Measurements from ENCODE around the gene TUT7. TPM values are rescaled to one million over a fixed set of nuclear protein-coding genes. Genes with fewer than 3 reads are reported as not detected.

TUT7 gene
- total and polyA plus RNA-seq, 2 experiments from 2014 or later: 21.4 to 23.8 TPM

- DNase-seq (ENCODE audit: low spot score): peak; percentile 92
- no peaks in the 10 kb centered on the region for H3K79me2 ChIP-seq (replicated peaks; ENCODE audit: insufficient read depth)
- Mint-ChIP-seq H3K36me3 (ENCODE audit: low read depth) (no peaks in the 10 kb centered on the region), H3K4me3 (peak overlapping the region; percentile 28; the same call in 2 of the 3 replicates), H3K4me1 (peaks cover 39% of the 10 kb centered on the region), H3K27ac (peak overlapping the region; percentile 96), H3K27me3 (ENCODE audit: insufficient read depth, low read depth, poor library complexity) (peaks cover 13% of the 10 kb centered on the region), H3K9me3 (no peaks in the 10 kb centered on the region; the same call in 2 of the 3 replicates)
- H3F3A ChIP-seq (replicated peaks; ENCODE audit: low read depth): no peaks in the 10 kb centered on the region
- H3K4me3 ChIP-seq: no peak overlapping the region
- no peak overlapping the region for H3K27ac ChIP-seq (ENCODE audit: low read depth)
- H3K9me2 ChIP-seq (ENCODE audit: insufficient read depth): no peaks in the 10 kb centered on the region
- no peaks in the 10 kb centered on the region for H3K27me3 ChIP-seq (ENCODE audit: insufficient read depth)
- H4K20me1 ChIP-seq (replicated peaks; ENCODE audit: insufficient read depth): no peaks in the 10 kb centered on the region
- H2AFZ ChIP-seq: no peak overlapping the region
- H3K4me1 ChIP-seq (ENCODE audit: insufficient read depth): peaks cover 23% of the 10 kb centered on the region
- H3K4me2 ChIP-seq: no peak overlapping the region
- no peaks in the 10 kb centered on the region for H3K36me3 ChIP-seq (ENCODE audit: insufficient read depth)
- TF ChIP-seq ZNF331 (CRISPR knock-in tag; IDR thresholded peaks at IDR 0.05; ENCODE audit: low read depth) (no peak), STAT1 (IDR thresholded peaks at IDR 0.05; ENCODE audit: unreplicated experiment) (no peak), NANOG (IDR thresholded peaks at IDR 0.05; ENCODE audit: borderline replicate concordance) (no peak), POLR2AphosphoS5 (IDR thresholded peaks at IDR 0.05; ENCODE audit: low read depth) (no peak), JUNB (IDR thresholded peaks at IDR 0.05; ENCODE audit: unreplicated experiment) (no peak), CREB1 (CRISPR knock-in tag; IDR thresholded peaks at IDR 0.05; ENCODE audit: low read depth) (peak; percentile 85), EZH2 (IDR thresholded peaks at IDR 0.05; ENCODE audit: low read depth, unreplicated experiment) (no peak)
- TF ChIP-seq, protein P1, sequence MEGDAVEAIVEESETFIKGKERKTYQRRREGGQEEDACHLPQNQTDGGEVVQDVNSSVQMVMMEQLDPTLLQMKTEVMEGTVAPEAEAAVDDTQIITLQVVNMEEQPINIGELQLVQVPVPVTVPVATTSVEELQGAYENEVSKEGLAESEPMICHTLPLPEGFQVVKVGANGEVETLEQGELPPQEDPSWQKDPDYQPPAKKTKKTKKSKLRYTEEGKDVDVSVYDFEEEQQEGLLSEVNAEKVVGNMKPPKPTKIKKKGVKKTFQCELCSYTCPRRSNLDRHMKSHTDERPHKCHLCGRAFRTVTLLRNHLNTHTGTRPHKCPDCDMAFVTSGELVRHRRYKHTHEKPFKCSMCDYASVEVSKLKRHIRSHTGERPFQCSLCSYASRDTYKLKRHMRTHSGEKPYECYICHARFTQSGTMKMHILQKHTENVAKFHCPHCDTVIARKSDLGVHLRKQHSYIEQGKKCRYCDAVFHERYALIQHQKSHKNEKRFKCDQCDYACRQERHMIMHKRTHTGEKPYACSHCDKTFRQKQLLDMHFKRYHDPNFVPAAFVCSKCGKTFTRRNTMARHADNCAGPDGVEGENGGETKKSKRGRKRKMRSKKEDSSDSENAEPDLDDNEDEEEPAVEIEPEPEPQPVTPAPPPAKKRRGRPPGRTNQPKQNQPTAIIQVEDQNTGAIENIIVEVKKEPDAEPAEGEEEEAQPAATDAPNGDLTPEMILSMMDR (conservative IDR thresholded peaks at IDR 0.05; ENCODE audit: low read depth in 2 of 2): peak; percentile 50 to 77
- TF ChIP-seq, protein P2, sequence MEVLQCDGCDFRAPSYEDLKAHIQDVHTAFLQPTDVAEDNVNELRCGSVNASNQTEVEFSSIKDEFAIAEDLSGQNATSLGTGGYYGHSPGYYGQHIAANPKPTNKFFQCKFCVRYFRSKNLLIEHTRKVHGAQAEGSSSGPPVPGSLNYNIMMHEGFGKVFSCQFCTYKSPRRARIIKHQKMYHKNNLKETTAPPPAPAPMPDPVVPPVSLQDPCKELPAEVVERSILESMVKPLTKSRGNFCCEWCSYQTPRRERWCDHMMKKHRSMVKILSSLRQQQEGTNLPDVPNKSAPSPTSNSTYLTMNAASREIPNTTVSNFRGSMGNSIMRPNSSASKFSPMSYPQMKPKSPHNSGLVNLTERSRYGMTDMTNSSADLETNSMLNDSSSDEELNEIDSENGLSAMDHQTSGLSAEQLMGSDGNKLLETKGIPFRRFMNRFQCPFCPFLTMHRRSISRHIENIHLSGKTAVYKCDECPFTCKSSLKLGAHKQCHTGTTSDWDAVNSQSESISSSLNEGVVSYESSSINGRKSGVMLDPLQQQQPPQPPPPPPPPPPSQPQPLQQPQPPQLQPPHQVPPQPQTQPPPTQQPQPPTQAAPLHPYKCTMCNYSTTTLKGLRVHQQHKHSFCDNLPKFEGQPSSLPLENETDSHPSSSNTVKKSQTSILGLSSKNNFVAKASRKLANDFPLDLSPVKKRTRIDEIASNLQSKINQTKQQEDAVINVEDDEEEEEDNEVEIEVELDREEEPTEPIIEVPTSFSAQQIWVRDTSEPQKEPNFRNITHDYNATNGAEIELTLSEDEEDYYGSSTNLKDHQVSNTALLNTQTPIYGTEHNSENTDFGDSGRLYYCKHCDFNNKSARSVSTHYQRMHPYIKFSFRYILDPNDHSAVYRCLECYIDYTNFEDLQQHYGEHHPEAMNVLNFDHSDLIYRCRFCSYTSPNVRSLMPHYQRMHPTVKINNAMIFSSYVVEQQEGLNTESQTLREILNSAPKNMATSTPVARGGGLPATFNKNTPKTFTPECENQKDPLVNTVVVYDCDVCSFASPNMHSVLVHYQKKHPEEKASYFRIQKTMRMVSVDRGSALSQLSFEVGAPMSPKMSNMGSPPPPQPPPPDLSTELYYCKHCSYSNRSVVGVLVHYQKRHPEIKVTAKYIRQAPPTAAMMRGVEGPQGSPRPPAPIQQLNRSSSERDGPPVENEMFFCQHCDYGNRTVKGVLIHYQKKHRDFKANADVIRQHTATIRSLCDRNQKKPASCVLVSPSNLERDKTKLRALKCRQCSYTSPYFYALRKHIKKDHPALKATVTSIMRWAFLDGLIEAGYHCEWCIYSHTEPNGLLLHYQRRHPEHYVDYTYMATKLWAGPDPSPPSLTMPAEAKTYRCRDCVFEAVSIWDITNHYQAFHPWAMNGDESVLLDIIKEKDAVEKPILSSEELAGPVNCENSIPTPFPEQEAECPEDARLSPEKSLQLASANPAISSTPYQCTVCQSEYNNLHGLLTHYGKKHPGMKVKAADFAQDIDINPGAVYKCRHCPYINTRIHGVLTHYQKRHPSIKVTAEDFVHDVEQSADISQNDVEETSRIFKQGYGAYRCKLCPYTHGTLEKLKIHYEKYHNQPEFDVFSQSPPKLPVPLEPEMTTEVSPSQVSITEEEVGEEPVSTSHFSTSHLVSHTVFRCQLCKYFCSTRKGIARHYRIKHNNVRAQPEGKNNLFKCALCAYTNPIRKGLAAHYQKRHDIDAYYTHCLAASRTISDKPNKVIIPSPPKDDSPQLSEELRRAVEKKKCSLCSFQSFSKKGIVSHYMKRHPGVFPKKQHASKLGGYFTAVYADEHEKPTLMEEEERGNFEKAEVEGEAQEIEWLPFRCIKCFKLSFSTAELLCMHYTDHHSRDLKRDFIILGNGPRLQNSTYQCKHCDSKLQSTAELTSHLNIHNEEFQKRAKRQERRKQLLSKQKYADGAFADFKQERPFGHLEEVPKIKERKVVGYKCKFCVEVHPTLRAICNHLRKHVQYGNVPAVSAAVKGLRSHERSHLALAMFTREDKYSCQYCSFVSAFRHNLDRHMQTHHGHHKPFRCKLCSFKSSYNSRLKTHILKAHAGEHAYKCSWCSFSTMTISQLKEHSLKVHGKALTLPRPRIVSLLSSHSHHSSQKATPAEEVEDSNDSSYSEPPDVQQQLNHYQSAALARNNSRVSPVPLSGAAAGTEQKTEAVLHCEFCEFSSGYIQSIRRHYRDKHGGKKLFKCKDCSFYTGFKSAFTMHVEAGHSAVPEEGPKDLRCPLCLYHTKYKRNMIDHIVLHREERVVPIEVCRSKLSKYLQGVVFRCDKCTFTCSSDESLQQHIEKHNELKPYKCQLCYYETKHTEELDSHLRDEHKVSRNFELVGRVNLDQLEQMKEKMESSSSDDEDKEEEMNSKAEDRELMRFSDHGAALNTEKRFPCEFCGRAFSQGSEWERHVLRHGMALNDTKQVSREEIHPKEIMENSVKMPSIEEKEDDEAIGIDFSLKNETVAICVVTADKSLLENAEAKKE (CRISPR knock-in tag; IDR thresholded peaks at IDR 0.05): no peak
- peak; percentile 37 for ATAC-seq
Measured at GRCh38 chr9:86287013-86287412, 67.2 kb downstream of the TUT7 start.

Data from GM23338 (cell line).